Measurements from ENCODE around the gene MAP2K1. TPM values are rescaled to one million over a fixed set of nuclear protein-coding genes. Genes with fewer than 3 reads are reported as not detected.

Gene MAP2K1
- total RNA-seq, 1 donor from 2014 or later, result 53.6 TPM

- no peak for TF ChIP-seq CTCF (IDR thresholded peaks at IDR 0.05)
- H3K36me3 ChIP-seq, result peaks cover 7% of the 10 kb centered on the region
Measured at GRCh38 chr15:66401130-66402021, 14.7 kb downstream of the MAP2K1 start.

DNA sequence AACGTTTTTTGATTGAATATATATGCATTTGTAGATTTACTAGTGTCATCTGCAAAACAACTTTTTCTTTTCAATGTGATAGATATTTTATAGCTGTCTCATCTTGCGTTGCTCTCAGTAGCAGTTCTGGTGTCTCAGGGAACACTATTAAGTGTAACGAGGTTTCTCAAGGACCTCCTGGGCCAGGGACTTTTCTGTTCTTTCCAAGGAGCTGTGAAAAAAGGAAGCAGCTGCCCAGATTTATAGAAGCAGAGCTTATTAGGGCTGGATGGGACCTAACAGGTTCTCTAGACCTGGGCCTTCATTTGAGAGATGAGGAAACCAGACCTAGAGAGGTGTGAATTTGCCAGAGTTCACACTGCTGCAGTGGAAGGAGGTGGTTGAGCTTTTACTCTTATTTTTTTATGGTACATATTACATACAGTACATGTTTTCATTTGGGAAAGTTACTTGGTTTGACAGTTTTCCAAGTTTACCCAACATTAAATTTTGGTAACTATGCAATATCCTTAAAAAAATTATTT is 16.1 kb downstream of the MAP2K1 start:
- Histone ChIP-seq H3K9me3 (no peaks in the 10 kb centered on the region), H3K27ac (no peak overlapping the region), H3K36me3 (peaks cover 7% of the 10 kb centered on the region), H3K4me3 (no peak overlapping the region), H3K27me3 (ENCODE audit: low read depth) (no peaks in the 10 kb centered on the region), H3K4me1 (peaks cover 39% of the 10 kb centered on the region)
- intact Hi-C loops (cut with DNase I), result no loop called here
- ATAC-seq, result no peak
- TF ChIP-seq CTCF (IDR thresholded peaks at IDR 0.05), result no peak
- DNase-seq, result no peak

More at GRCh38 chr15:66401130-66402021, 14.7 kb downstream of the MAP2K1 start:
- H3K4me3 ChIP-seq, result no peak overlapping the region
- H3K27ac ChIP-seq, result no peak overlapping the region
- DNase-seq, result no peak
- no peaks in the 10 kb centered on the region for H3K9me3 ChIP-seq
- intact Hi-C loops (cut with DNase I), result no loop called here
- peaks cover 39% of the 10 kb centered on the region for H3K4me1 ChIP-seq
- no peak for ATAC-seq
- H3K27me3 ChIP-seq (ENCODE audit: low read depth), result no peaks in the 10 kb centered on the region

GRCh38 chr15:66403323-66403722 is 16.6 kb downstream of the MAP2K1 start:
- H3K4me3 ChIP-seq, result no peak overlapping the region
- TF ChIP-seq CTCF (IDR thresholded peaks at IDR 0.05), result no peak

GRCh38 chr15:66404122-66404521 is 17.4 kb downstream of the MAP2K1 start:
- no peak for TF ChIP-seq CTCF (IDR thresholded peaks at IDR 0.05)
- peak in 1 of 2 donors; percentile 76 for ATAC-seq
- Histone ChIP-seq H3K27ac (peak overlapping the region; percentile 61), H3K9me3 (no peaks in the 10 kb centered on the region), H3K4me3 (peak overlapping the region; percentile 21), H3K27me3 (ENCODE audit: low read depth) (no peaks in the 10 kb centered on the region), H3K36me3 (peaks cover 6% of the 10 kb centered on the region), H3K4me1 (peaks cover 39% of the 10 kb centered on the region)
- intact Hi-C loops (cut with DNase I), result no loop called here
- no peak for DNase-seq

More at GRCh38 chr15:66403323-66403722, 16.6 kb downstream of the MAP2K1 start:
- Histone ChIP-seq H3K27me3 (ENCODE audit: low read depth) (no peaks in the 10 kb centered on the region), H3K9me3 (no peaks in the 10 kb centered on the region), H3K27ac (peak overlapping the region; percentile 61), H3K4me1 (peaks cover 39% of the 10 kb centered on the region), H3K36me3 (peaks cover 7% of the 10 kb centered on the region)
- intact Hi-C loops (cut with DNase I), result no loop called here
- no peak for DNase-seq
- peak in 1 of 2 donors; percentile 56 for ATAC-seq

- DNase-seq (no peak), ATAC-seq (peak; percentile 76 to 80)
- Histone ChIP-seq H3K36me3 (peaks cover 2% of the 10 kb centered on the region), H3K4me1 (peaks cover 39% of the 10 kb centered on the region), H3K27ac (peak overlapping the region; percentile 61), H3K27me3 (ENCODE audit: low read depth) (no peaks in the 10 kb centered on the region), H3K4me3 (peak overlapping the region; percentile 21), H3K9me3 (no peaks in the 10 kb centered on the region)
- TF ChIP-seq CTCF (IDR thresholded peaks at IDR 0.05), result no peak
- intact Hi-C loops (cut with DNase I), result no loop called here
Measured at GRCh38 chr15:66404532-66404931, 17.8 kb downstream of the MAP2K1 start.

All from lower lobe of right lung (tissue), 2 donors.